Right kidney (tissue), 1 donor: ENCODE measurements around the gene RALA.

ENCODE experiments used
- DNase-seq: peaks from one replicate; pipeline ENCODE4 v3.0.0-alpha.2; 2016

Gene RALA

DNA sequence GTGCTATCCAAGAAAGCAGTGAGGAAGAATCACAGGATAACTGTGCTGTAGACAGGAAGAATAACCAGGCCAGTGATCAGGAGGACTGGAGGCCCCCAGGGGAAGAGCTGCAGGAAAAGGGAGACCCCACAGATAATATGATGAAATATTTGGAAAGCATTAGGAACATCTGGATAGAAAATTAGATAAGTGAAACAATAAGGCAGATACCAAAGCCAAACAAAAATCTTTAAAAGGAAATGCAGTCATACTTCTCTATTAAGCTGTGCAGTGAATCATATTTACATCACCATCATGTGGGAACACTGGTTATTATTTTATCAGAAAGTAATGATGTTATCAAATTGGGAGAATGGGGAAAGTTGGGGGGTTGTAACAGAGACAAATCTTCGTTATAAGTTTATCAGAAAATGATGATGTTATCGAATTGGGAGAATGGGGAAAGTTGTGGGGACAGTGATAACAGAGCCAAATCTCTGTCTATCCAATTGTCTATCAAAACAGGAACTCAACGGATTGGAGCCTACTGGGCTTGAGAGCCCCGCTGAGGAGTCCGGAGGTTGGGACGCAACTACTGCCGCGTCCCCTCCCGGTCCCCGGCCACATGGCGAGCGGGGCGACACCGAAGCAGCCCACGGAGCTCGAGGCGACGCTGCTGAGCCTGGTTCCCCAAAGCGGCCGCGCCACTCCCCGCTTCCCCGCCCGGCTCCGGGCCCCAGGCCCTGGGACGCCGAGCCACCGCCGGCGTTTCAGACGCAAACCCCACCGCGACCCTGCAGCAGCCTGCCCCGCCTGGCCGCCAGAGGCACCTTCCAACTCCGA lies 14.0 kb upstream of the RALA start:
- DNase-seq, result peak; percentile 69

DNA sequence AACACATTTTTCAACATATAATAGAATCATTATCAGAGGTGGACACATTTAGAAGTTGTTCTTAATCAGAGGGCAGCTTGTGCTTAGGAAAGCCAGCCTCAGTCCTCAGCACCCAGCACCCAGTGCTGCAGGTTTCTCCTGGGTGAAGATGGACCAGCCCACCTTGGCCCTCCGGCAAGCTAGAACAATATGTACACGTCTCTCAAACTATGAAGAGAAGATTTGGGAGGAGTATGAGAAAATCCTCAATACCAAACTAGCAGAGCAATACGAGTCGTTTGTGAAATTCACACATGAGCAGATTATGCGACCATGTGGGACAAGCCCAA lies 13.5 kb upstream of the RALA start:
- no peak for DNase-seq

DNA sequence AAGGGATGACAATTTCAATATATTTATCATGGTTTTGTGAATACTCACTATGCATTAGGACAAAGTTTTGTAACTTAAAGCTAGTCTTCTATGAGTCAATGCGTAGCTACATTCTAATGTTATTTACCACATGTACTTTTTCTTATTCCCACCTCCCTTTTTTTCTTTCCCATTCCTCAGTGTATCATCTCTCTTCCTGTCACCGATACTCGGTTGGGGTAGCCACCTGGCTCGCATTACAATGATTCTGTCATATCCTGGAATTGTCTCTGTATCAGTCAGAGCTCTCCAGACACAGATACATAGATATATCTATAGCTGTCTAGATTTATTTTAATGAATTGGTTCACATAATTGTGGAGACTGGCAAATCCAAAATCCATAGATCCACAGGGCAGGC lies 9.8 kb upstream of the RALA start:
- no peak for DNase-seq

DNA sequence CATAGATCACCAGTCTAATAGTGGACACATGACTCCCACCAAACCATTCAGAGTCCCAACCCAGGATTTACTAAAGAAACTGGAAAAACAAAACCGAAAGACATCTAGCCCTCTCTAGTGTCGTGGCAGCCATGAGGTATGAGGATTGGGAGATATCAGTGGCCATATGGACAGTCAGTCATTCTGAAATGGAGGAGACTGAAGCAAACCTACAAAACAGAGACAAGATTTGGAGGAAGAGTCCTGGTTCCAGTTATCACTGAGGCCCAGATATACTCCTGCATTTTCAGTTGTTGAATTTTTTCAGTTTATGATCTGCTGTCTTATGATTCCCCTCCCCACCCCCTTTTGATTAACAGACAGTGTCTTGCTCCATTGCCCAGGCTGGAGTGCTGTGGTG lies 9.1 kb upstream of the RALA start:
- DNase-seq, result no peak

DNA sequence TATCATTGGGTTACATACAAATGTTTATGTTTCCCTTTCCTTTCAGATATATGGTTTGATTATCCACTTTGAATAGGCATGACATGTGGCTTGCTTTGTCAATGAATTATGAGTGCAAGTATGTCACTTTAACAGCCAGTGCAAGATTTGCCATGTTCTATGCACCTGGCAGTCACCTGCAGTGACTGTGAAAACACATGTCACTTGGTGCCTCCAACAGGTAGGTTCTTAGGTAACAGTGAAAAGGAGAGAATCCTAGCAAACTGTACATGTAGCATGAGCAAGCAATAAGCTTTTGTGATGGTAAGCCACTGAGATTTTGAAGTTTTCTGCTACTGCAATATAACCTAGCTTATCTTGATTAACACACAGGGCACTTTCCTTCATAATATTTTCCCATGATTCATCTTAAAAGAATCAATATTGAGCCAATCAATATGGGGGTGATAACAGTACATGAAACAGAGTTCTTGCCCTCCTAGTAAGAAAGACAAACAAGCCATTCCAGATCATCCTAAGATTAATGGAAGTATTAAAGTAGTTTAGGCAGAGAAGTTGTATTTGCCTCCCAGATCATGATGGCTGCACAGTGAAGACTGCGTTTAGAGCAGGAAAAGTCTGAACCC lies 7.9 kb upstream of the RALA start:
- no peak for DNase-seq

DNA sequence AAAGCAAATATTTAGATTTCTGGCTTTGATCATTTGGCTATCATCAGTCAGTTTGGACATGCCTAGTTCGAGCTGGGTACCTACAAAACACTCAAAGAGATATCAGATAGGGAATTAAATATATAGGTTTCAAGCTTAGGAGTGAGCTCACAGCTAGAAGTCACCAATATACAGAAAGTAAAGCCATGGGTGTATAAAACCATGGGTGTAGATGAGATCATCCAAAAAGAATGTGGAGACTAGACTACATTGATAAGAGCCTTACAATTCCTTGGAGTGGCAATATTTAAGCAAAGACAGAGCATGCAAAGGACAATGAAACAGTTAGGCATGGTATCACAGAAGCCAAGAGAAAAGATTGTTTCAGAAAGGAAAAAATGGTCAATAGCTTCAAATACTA lies 7.2 kb upstream of the RALA start:
- DNase-seq, result no peak

DNA sequence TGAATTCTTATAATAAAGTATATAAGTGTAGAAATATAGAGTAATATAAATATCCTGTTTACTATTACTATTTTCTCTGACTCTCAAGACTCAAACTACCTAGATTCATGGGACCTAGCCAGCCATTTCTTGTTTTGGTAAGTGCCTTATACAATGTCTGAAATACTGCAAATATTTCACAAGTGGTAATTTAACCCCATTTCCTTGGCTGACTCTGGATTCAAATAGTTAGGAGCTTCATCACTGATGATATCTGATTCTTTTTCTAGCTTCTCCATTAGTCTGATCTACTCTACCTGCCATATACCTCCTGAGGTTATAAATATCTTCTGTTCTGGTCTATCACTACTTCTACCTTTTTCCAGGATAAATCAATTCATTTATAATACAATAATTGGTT lies 6.4 kb upstream of the RALA start:
- DNase-seq, result no peak

DNA sequence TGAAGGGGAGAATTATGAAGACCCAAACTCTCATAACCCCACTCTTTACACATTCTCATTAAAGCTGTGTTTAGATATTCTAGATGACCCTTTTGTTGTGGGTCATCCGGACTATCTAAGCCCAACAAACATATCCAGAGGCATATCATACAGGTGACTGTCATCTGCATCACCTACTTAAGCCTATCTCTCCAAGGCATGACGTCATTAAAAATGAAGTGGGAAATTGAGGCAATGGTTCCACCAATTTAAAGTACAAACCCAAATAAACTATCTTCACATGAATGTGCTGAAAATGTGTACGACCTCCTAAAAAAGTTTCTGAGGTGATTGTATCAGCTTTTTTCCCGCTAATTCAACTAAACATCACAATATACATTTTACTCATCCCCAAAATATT lies 4.5 kb upstream of the RALA start:
- no peak for DNase-seq

DNA sequence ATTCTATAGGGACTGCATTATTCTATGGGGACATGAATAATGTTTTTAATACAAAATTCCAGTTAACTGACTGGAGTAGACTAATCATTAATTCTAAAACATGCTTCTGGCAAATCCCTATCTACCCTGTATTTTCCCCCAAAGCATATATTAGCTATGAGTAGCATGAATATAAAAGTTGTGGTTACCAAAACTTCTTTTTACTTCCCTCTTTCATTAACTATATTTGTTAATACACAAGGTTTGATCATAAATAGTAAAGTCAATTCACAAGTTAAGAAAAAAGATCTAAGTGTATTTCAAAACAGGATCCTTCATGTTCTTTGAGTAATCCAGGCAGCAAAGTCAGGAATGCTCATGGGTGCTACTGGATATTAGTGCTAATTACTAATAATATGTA lies 2.9 kb upstream of the RALA start:
- no peak for DNase-seq

DNA sequence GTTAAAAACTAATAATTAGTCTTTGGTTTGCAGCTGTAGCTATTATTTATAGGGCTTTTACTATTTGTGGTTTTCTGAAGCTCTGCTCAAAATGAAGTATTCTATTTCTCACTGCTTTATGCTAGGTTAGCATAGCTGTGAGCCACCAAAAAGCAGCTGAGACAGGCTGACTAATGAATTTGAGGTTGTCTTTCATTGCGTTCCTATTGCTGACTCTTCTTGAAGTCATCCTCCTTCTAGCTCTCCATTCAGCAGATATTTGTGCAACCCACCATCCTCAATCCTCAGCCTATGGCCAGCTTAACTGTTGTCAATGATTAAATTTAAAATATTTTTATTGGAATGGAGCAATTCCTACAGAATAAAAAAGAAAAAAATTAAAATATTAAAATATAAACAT lies 2.1 kb upstream of the RALA start:
- DNase-seq, result no peak

DNA sequence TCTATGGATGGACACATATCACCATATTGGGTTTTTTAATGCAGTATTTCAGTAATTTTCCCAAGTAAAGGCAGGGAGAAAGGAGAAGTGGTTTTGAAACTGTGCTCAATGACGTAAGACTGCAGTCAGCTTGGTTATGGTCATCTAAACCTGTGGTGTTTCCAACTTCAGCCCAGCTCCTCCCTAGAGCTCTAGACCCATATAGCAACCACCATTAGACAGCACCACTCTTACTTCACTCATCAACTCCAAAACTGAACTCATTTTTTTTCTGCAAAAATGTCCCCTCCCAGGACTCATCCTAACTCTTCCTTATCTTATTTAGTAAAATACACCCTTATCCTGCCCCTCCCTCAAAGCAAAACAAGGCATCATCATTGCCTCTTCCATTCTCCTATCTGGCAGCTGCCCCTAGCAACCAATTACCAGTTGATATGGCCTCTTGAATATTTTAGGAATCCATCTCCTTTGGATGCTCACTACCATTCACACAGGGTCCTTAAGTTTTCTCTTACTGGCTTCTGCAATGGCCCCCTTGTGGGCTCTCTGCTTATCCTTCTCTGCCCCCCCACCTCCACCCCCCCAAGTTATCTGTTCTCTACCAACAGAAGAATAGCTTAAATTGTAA lies 1.5 kb upstream of the RALA start:
- DNase-seq, result no peak

DNA sequence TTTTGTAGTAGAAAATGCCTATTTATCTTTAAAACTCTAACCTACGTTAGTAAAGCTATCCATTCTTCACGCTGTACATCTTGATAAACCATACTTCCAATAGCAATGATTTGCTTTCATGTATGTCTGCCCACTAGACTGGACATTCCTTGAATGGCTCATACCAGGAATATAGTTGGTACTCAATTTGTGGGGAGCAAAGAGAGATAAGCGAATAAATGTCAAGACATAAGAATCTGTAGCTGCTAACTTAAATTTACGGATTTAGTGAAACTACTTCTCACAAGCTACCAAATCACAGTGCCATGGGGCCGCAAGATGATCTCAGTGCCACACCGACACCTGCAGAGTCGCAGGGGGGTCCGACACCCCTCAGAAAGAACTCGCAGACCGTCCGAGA lies 763 bp upstream of the RALA start:
- no peak for DNase-seq

DNA sequence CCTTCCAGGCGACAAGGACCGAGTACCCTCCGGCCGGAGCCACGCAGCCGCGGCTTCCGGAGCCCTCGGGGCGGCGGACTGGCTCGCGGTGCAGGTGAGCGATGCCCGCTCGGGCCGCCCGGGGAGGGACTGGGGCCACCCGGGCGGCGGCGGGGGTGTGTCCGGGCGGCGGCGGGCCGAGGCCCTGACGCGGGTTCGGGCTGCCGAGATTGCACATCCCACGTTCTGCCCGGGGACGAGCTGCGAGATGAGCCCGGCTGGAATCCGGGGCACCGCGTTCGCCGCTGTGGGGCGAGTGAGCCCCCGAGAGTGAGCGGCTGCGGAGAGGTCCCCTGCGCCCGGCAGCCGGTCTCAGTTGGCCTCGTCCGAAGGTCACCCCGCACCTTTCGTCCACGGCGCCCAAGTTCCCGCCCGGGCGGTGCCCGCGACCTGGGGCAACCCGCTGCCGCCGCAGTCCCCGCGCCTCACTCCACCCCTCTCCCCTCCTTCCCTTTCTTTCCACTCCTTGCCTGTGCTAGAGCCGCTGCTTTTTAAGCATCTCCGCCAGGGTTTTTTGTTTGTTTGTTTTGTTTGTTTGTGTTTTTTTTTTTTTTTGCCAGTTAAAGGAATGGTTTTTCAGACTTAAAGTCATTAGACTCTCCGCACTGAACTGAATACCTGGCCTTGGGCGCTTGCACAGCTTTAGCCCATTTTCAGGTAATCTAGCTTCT lies 515 bp downstream of the RALA start:
- peak; percentile 87 for DNase-seq

DNA sequence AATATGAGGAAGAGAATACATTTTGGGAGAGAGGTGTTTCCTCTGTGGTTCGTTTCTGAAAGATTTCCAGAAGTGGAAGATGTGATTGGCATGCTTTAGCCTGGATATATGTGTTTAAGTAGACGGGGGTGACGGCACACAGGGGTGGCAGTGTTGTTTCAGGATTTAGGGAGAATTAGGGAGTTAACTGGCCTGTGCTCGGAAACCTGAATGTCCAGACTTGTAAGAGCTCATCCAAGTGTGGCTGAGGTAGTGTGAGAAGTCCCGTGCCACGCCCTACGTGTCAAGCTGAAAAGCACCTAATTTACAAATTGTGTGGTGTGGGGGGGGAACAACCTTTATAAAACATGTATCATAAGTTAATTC lies 1.1 kb downstream of the RALA start:
- peak; percentile 34 for DNase-seq

DNA sequence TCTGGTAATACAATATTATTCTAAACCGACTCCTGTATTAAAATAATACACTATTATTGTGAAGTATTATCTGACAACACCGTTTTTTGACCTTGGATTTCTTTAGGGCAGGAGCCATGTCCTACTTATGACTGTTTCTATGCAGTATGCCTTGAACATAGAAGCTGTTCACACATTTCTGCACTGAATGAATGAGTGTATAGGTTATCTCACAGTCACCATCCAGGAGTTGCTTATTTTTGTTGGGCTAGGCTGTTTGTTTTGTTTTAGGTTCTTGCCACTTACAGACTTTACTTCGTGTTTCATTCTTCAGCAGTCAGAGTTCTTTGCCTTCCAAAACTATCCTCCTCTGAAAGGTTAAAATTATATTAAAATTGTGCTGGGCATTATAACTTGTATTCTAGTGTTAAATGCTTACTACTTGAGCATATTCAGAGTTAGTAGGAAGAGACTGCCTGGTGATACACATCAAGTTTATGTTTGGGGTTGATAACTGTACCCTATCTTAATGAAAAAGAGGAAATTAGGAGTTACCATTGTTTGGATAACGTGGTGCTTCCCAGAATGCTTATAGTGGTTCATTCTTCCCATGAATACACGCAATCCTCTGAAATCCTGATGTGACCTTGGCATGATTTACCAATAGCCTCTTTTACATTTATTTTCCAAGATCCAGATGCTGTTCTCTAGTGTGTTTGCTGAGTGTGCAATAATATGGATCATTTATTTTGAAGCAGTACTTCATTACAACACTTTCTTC lies 1.7 kb downstream of the RALA start:
- DNase-seq, result no peak

DNA sequence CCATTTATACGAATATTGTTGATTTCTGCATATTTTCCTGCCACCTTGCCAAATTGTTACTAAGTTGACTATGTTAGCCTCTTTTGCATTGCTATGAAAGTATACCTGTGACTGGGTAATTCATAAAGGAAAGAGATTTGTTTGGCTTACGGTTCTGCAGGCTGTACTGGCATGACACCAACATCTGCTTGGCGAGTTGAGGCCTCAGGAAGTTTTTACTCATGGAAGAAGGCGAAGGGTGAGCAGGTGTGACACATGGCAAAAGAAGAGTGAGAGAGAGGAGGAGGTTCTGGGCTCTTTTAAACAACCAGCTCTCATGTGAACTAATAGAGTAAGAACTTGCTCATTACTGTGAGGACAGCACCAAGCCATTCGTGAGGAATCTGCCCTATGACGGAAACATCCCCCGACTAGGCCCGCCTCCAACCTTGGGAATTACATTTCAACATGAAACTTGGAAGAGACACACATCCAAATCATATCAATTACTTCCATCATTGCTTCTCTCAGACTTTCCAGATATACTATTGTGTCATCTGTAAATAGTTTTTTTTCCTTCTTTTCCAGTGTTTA lies 8.4 kb downstream of the RALA start:
- DNase-seq, result no peak

DNA sequence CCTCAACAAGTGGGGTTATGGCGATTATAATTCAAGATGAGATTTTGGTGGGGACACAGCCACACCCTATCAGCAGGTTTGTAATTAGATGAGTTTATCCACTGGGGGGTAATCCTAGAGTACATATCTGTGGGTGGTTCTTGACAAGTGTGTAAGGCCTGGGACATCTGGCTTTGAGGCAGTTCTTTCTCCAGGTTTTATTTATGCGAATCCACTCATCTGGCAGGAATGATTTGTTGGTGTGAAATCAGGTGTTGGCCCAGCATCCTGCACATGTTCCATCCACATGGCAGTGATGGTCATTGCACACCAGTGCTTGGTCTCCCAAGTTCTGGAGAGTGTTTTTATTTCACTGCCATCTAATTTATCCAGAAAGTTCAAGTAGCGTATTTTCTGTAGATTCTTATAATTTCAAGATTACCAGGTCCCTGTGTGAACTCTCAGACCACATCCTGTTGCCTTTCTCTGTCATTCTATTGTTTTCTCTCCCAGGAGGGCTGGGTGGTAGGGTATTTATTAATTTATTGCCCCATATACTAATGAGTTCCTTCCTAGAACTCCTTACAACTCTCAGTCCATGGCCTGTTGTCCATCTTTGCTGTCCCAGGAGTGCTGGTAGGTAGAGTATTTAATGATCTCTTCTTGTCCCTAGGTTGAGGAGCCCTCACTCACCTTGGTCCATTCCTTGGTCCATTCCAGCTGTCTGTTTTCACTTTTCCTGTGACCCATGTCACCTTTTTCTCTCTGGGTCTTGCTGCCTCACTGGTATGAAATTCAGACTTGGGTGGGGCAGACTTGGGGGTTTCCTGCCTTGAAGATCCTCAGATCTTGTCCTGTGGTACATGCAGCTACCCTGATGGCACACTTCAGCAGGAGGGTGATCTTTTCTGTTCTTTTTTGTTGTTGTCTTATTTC lies 10.4 kb downstream of the RALA start:
- no peak for DNase-seq

DNA sequence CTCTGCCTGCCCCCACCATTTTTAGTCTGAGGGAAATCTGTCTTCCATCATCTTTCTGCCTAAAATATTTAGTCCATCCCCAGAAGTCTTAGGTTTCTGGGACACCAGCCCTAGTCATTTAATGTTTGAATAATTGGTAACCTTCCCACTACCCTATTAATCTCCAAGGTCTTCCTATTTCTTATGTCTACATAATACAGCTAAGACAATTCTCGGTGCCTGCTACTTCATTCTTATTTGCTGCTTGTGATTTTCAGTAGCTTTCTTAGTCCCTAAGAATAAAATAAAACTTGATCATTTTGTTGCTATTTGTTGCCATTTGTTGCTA lies 11.1 kb downstream of the RALA start:
- DNase-seq, result no peak

DNA sequence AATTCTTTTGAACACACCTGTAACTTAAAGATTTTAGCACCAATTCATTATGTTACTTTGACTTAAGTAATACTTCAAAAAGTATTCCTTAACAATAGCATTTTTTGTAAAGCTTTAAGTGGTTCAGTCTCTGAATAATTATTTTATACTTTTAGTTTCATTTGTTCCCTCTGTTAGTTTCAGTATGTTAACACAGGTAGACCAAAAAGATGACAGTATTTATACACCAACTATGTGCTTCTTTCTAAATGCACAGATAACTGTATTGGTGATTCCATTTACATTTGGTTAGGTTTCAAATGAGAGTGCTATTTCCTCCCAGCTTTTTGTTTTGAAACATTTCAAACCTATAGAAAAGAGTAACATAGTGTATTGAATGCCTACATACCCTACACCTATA lies 14.0 kb downstream of the RALA start:
- DNase-seq, result no peak

DNA sequence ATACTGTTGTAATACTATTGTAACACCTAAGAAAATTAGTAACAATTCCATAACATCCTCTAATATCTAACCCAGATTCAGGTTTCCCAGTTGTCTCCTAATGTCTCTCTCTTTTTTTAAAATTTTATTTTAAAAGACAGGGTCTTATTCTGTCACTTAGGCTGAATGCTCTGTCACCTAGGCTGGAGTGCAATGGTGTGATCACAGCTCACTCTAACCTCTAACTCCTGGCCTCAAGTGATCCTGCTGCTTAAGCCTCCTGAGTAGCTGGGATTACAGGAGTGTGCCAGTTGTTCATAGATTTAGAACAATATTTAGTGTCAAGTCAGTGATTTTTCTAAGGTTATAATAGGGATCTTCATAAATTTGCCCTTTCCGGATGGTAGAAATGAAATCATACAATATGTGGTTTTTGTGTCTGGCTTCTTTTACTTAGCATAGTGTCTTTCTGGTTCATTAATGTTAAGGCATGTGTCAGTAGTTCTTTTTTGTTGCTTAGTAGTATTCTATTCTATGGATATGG lies 14.7 kb downstream of the RALA start:
- DNase-seq, result no peak

DNA sequence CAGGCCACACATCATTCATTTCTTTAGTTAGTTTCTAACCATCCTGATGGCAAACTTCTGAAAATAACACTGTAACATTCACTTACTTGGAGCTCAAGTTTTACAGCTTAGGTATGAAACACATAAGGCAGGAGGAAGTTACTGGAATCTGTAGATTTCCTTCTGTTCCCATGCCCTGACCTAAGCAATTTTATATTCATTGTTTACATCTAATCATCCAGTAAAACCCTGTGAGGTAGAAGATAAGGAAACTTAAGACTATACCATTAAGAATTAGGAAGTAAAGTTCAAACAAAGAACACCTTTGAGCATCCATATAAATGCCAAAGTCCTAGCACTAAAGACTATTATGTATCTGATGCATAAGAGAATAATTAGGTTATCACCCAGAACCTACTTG lies 19.5 kb downstream of the RALA start:
- DNase-seq, result no peak
